IMR-90 (cell line): Measurements from ENCODE around the gene GIMAP7.

ENCODE experiments used
- BHLHE40 ChIP-seq: fragments of 150-350 bp; IDR thresholded peaks from 2 replicates; pipeline ENCODE4 v1.6.1; 2016; ENCODE audit warnings: mild to moderate bottlenecking, low read depth, low read length
- CEBPB ChIP-seq: IDR thresholded peaks from 2 replicates; pipeline ENCODE4 v1.6.1; 2012; ENCODE audit warnings: low read depth, low read length, improper control_type of control experiment
- CHD1 ChIP-seq: IDR thresholded peaks from 2 replicates; pipeline ENCODE4 v1.6.1; 2012; ENCODE audit warnings: low read depth, low read length, improper control_type of control experiment
- MAZ ChIP-seq: IDR thresholded peaks from 2 replicates; pipeline ENCODE4 v1.6.1; 2012; ENCODE audit warnings: low read depth, mild to moderate bottlenecking, low read length, improper control_type of control experiment, moderate library complexity, borderline replicate concordance
- MXI1 ChIP-seq: IDR thresholded peaks from 2 replicates; pipeline ENCODE4 v1.6.1; 2012; ENCODE audit warnings: low read depth, mild to moderate bottlenecking, low read length, moderate library complexity, borderline replicate concordance
- NFE2L2 ChIP-seq: fragments of 150-350 bp; IDR thresholded peaks from 2 replicates; pipeline ENCODE4 v1.6.1; 2016; ENCODE audit warnings: low read depth, mild to moderate bottlenecking, low read length
- POLR2A ChIP-seq: IDR thresholded peaks from 2 replicates; pipeline ENCODE4 v1.6.1; 2012; ENCODE audit warnings: mild to moderate bottlenecking, low read depth, low read length
- RAD21 ChIP-seq: IDR thresholded peaks from 2 replicates; pipeline ENCODE4 v1.6.1; 2012; ENCODE audit warnings: low read length, improper control_type of control experiment
- RCOR1 ChIP-seq: IDR thresholded peaks from 2 replicates; pipeline ENCODE4 v1.6.1; 2012; ENCODE audit warnings: mild to moderate bottlenecking, low read length, improper control_type of control experiment; ENCODE audit not compliant: insufficient replicate concordance
- RFX5 ChIP-seq: IDR thresholded peaks from 2 replicates; pipeline ENCODE4 v1.8.0; 2012; ENCODE audit warnings: low read depth, mild to moderate bottlenecking, low read length, moderate library complexity
- SMC3 ChIP-seq: fragments of 150-350 bp; IDR thresholded peaks from 2 replicates; pipeline ENCODE4 v1.6.1; 2016; ENCODE audit warnings: low read depth, mild to moderate bottlenecking, antibody characterized with exemption, low read length, moderate library complexity
- USF2 ChIP-seq: fragments of 150-350 bp; IDR thresholded peaks from 2 replicates; pipeline ENCODE4 v1.6.1; 2017; ENCODE audit warnings: mild to moderate bottlenecking, antibody characterized with exemption, low read length, low read depth
- TF ChIP-seq, protein P1 (sequence below): conservative IDR thresholded peaks from 2 replicates; pipeline ENCODE4 v1.5.1; 2012; ENCODE audit warnings: mild to moderate bottlenecking, low read depth, low read length, improper control_type of control experiment

- TF ChIP-seq, protein P1, sequence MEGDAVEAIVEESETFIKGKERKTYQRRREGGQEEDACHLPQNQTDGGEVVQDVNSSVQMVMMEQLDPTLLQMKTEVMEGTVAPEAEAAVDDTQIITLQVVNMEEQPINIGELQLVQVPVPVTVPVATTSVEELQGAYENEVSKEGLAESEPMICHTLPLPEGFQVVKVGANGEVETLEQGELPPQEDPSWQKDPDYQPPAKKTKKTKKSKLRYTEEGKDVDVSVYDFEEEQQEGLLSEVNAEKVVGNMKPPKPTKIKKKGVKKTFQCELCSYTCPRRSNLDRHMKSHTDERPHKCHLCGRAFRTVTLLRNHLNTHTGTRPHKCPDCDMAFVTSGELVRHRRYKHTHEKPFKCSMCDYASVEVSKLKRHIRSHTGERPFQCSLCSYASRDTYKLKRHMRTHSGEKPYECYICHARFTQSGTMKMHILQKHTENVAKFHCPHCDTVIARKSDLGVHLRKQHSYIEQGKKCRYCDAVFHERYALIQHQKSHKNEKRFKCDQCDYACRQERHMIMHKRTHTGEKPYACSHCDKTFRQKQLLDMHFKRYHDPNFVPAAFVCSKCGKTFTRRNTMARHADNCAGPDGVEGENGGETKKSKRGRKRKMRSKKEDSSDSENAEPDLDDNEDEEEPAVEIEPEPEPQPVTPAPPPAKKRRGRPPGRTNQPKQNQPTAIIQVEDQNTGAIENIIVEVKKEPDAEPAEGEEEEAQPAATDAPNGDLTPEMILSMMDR: no peak
- no peak for TF ChIP-seq POLR2A
- TF ChIP-seq BHLHE40: no peak
- no peak for TF ChIP-seq MXI1
- no peak for TF ChIP-seq MAZ
- TF ChIP-seq SMC3: no peak
- TF ChIP-seq USF2: no peak
- TF ChIP-seq RAD21: no peak
- no peak for TF ChIP-seq RCOR1
- no peak for TF ChIP-seq RFX5
- TF ChIP-seq CEBPB: no peak
- no peak for TF ChIP-seq NFE2L2
- no peak for TF ChIP-seq CHD1
Observed at GRCh38 chr7:150562919-150563318, 48.2 kb downstream of the GIMAP7 start.
